ENCODE measurements around the gene GPATCH1. TPM values are rescaled to one million over a fixed set of nuclear protein-coding genes. Genes with fewer than 3 reads are reported as not detected.

The GPATCH1 gene
- total and polyA plus RNA-seq, 9 of the 15 experiments (the other 6 are each of a cell fraction or from before 2014, with no cell fraction given): 3.7 to 9.7 (median 7.7) TPM

GRCh38 chr19:33124207-33125098 is 43.5 kb downstream of the GPATCH1 start (continued):
- TF ChIP-seq PHB2 (IDR thresholded peaks at IDR 0.05; ENCODE audit: low read depth): peak; percentile 87
- TF ChIP-seq MAZ (CRISPR knock-in tag; conservative IDR thresholded peaks at IDR 0.05 in 1 of 2, IDR thresholded peaks at IDR 0.05 in 1 of 2): no peak; a peak in 2 of 4 replicates
- peak; percentile 81 for TF ChIP-seq NFE2 (IDR thresholded peaks at IDR 0.05; ENCODE audit: low read depth)
- TF ChIP-seq ASH1L (IDR thresholded peaks at IDR 0.05; ENCODE audit: borderline replicate concordance, low read depth, partially characterized antibody): no peak
- TF ChIP-seq, protein P1, sequence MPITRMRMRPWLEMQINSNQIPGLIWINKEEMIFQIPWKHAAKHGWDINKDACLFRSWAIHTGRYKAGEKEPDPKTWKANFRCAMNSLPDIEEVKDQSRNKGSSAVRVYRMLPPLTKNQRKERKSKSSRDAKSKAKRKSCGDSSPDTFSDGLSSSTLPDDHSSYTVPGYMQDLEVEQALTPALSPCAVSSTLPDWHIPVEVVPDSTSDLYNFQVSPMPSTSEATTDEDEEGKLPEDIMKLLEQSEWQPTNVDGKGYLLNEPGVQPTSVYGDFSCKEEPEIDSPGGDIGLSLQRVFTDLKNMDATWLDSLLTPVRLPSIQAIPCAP (CRISPR knock-in tag; IDR thresholded peaks at IDR 0.05; ENCODE audit: borderline replicate concordance): no peak
- TF ChIP-seq TCF7L2 (IDR thresholded peaks at IDR 0.05; ENCODE audit: low read depth, low read length): no peak
- TF ChIP-seq, protein P2, sequence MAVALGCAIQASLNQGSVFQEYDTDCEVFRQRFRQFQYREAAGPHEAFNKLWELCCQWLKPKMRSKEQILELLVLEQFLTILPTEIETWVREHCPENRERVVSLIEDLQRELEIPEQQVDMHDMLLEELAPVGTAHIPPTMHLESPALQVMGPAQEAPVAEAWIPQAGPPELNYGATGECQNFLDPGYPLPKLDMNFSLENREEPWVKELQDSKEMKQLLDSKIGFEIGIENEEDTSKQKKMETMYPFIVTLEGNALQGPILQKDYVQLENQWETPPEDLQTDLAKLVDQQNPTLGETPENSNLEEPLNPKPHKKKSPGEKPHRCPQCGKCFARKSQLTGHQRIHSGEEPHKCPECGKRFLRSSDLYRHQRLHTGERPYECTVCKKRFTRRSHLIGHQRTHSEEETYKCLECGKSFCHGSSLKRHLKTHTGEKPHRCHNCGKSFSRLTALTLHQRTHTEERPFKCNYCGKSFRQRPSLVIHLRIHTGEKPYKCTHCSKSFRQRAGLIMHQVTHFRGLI (CRISPR knock-in tag; IDR thresholded peaks at IDR 0.05): 0 out of 2 replicates have a peak, but pooled peaks have one; percentile 37
- no peak for TF ChIP-seq PTRF (tag; IDR thresholded peaks at IDR 0.05)
- no peak for TF ChIP-seq SAP30 (IDR thresholded peaks at IDR 0.05; ENCODE audit: borderline replicate concordance, insufficient read depth, low read depth, low read length, poor library complexity, severe bottlenecking)
- peak; percentile 51; the same call in 1 of the 2 replicates for TF ChIP-seq GABPB1 (CRISPR knock-in tag; IDR thresholded peaks at IDR 0.05)
- peak; percentile 97 for TF ChIP-seq ADNP (tag; IDR thresholded peaks at IDR 0.05)
- no peak for TF ChIP-seq NR3C1 (CRISPR knock-in tag; IDR thresholded peaks at IDR 0.05)
- TF ChIP-seq, protein P3, sequence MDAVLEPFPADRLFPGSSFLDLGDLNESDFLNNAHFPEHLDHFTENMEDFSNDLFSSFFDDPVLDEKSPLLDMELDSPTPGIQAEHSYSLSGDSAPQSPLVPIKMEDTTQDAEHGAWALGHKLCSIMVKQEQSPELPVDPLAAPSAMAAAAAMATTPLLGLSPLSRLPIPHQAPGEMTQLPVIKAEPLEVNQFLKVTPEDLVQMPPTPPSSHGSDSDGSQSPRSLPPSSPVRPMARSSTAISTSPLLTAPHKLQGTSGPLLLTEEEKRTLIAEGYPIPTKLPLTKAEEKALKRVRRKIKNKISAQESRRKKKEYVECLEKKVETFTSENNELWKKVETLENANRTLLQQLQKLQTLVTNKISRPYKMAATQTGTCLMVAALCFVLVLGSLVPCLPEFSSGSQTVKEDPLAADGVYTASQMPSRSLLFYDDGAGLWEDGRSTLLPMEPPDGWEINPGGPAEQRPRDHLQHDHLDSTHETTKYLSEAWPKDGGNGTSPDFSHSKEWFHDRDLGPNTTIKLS (IDR thresholded peaks at IDR 0.05; ENCODE audit: borderline replicate concordance, low read depth): peak; percentile 82
- TF ChIP-seq PCBP2 (IDR thresholded peaks at IDR 0.05; ENCODE audit: low read depth, low read length, poor library complexity, severe bottlenecking): no peak
- TF ChIP-seq NCOA4 (IDR thresholded peaks at IDR 0.05; ENCODE audit: partially characterized antibody): no peak
- TF ChIP-seq SREBF2 (CRISPR knock-in tag; IDR thresholded peaks at IDR 0.05): no peak
- no peak for TF ChIP-seq ARID2 (IDR thresholded peaks at IDR 0.05)
- TF ChIP-seq ZFPM2 (CRISPR knock-in tag; IDR thresholded peaks at IDR 0.05): no peak
- no peak for TF ChIP-seq TAF9B (IDR thresholded peaks at IDR 0.05; ENCODE audit: partially characterized antibody)

Data from K562 (cell line).